Activated T-helper 1 cell treated with anti-CD3 and anti-CD28 coated beads, Interleukin-2, amount 50 U/mL, for 16 hours (primary cell): ENCODE data around the gene ZAP70.
A peak's percentile ranks its signal among the peaks of the same experiment; 100 is the strongest.

Experiments
- DNase-seq, 2 donors: peaks; one replicate each; pipeline ENCODE4 v3.0.0-alpha.2; 2020; ENCODE audit warnings: low read depth in 1 of 2, low spot score in 1 of 2

Gene ZAP70

GRCh38 chr2:97747716-97748115, 34.3 kb downstream of the ZAP70 start:
- DNase-seq = no peak

- DNase-seq = no peak
Measured at GRCh38 chr2:97749581-97749980, 36.2 kb downstream of the ZAP70 start.

GRCh38 chr2:97750017-97750416, 36.6 kb downstream of the ZAP70 start:
- DNase-seq = no peak

- no peak for DNase-seq
Measured at GRCh38 chr2:97751752-97752151, 38.4 kb downstream of the ZAP70 start.

- no peak for DNase-seq
Measured at GRCh38 chr2:97752342-97753334, 39.3 kb downstream of the ZAP70 start.

GRCh38 chr2:97754690-97755346, 41.4 kb downstream of the ZAP70 start:
- no peak for DNase-seq

- DNase-seq = no peak
Measured at GRCh38 chr2:97755491-97755890, 42.1 kb downstream of the ZAP70 start.

GRCh38 chr2:97757062-97757461, 43.7 kb downstream of the ZAP70 start:
- DNase-seq = no peak

- no peak for DNase-seq
Measured at GRCh38 chr2:97758131-97758705, 44.8 kb downstream of the ZAP70 start.

- DNase-seq = no peak
Measured at GRCh38 chr2:97759727-97760407, 46.5 kb downstream of the ZAP70 start.

- DNase-seq = no peak
Measured at GRCh38 chr2:97760480-97761049, 47.2 kb downstream of the ZAP70 start.

GRCh38 chr2:97761192-97761591, 47.8 kb downstream of the ZAP70 start:
- peak; percentile 17 to 22 for DNase-seq

- no peak for DNase-seq
Measured at GRCh38 chr2:97763176-97763845, 49.9 kb downstream of the ZAP70 start.

- DNase-seq = no peak
Measured at GRCh38 chr2:97764559-97765263, 51.3 kb downstream of the ZAP70 start.

- DNase-seq = no peak
Measured at GRCh38 chr2:97765933-97766332, 52.6 kb downstream of the ZAP70 start.

GRCh38 chr2:97766567-97766966, 53.2 kb downstream of the ZAP70 start:
- no peak for DNase-seq

GRCh38 chr2:97769308-97769707, 55.9 kb downstream of the ZAP70 start:
- no peak for DNase-seq

- DNase-seq = no peak
Measured at GRCh38 chr2:97769711-97770110, 56.3 kb downstream of the ZAP70 start.

GRCh38 chr2:97770445-97770844, 57.1 kb downstream of the ZAP70 start:
- DNase-seq = no peak

- no peak for DNase-seq
Measured at GRCh38 chr2:97774425-97774824, 61.0 kb downstream of the ZAP70 start.
